Stimulated activated CD4-positive, alpha-beta T cell treated with anti-CD3 and anti-CD28 coated beads, Interleukin-15, amount 100 ng/mL, for 1 hour (primary cell): ENCODE measurements around the gene MAP3K14.
"Not testable (repeated sequence)": the region's sequence is repeated elsewhere in the genome, so short reads cannot be mapped to it uniquely, and the experiment has no call there.

Experiments used
- DNase-seq, 2 donors: peaks; one replicate each; pipeline ENCODE4 v3.0.0-alpha.2; 2020; ENCODE audit warnings: low read depth in 1 of 2, low spot score in 1 of 2

The MAP3K14 gene

DNA sequence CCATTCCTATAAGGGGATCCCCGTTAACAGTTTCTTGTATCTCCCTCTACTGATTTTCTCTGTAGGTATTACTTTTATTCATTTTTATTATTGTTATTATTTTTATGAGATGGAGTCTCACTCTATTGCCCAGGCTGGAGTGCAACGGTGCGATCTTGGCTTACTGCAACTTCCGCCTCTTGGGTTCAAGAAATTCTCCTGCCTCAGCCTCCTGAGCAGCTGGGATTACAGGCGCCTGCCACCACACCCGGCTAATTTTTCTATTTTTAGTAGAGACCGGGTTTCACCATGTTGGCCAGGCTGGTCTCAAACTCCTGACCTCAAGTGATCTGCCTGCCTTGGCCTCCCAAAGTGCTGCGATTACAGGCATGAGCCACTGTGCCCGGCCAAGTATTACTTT, 14.6 kb downstream of the MAP3K14 start:
- DNase-seq = not testable (repeated sequence)

DNA sequence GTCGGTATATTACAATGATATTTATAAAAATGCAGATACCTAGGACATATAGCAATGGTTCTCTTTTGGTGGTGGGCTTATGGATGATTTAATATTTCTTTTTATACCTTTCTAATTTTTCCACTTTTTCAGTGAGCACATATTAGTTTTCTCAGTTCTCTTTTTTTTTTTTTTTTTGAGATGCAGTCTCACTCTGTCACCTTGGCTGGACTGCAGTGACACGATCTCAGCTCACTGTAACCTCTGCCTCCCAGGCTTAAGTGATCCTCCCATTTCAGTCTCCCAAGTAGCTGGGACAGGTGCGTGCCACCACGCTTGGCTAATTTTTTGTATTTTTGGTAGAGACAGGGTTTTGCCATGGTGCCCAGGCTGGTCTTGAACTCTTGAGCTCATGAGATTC, 15.1 kb downstream of the MAP3K14 start:
- no peak for DNase-seq

DNA sequence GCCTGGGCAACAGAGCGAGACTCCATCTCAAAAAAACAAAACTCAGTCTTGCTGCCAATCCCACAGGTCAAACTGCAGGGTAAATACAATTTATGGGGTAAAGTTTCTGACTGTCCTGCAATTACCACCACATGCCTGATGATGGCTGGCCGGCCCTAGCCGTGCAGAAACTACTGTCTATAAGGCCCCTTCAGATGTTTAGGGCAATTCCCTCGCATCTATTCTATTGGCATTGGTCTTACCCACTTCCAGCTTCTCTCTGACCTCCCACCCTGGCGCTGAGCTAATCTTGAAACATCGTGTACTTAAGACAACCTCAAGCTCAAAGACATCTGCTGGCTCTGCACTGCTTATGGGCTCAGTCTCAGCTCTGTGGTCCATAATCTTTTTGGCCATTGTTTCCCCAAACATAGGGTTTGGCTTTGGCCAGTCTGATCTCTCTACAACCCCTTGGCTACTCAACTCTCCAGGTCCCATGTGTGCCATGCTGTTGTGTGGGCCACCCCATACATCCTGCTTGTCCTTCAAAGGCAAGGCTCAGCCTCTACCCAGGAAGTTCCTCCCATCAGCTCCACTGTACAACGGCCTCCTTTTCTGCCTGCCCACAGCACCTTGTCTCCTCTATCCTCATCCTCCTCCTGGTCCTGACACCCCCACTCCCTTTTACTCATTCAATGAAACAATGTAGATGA, 16.6 kb downstream of the MAP3K14 start:
- DNase-seq = no peak

DNA sequence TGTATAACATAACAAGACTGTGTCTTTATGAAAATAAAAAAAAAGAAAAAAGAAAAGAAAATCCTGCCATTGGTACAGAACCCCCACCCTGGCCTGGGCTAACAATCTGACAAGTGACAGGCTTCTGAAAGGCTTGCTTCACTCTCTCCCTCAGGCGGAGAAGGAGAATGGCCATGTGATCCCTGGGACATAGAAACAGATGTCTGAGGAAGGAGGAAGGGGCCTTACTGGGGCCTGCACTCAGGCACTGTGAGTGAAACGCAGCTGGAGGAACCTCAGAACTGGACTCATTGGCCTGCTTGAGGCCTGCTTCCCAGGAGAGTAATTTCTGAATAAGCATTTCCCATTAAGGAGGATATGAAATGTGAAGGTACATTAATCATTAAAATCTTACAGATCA, 17.5 kb downstream of the MAP3K14 start:
- DNase-seq = no peak

DNA sequence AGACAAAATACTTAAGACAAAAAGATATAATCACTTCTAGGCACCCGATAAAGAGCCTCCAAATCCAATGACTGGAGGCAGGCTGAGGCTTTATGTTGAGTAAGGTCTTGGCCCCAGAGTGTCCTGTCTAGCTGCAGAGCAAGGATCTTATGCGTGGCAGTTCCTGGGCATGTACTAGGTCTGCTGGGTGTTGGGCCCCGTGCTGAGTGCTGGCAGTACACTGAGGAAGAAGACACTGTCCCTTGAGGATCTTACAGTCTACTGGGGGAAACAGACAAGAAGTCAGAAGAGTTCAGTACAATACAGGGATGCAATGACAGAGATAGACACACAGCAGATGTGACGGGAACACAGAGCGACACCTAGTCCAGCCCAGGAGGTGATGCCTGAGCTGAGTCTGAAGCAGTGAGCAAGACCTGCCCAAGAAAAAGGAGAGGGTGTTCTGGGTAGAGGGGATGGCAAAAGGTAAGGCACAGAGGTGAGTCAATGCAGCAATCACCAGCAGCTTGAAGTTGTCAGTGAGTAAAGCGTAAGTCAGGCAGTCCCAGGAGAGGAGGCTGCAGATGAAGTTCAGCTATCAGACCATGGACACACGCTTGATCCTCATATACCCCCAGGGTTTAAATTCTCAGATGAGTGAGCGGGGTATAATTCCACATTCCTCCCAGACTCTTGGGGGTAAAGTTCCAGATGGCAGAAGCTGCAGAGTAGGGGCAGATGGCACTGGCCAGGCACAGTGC, 18.1 kb downstream of the MAP3K14 start:
- DNase-seq = no peak

DNA sequence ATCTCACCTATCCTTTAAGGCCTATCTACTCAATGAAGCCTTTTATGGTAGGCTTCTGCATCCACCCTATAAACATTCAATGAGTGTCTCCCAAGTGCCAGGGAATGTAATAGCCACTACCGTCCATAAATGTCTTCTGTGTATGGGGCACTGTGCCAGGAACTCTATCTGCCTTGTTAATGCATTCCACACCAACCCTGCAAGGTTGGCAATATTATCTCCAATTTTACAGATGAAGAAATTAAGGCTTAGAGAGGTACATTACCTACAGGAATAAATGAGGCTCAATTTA, 20.0 kb downstream of the MAP3K14 start:
- DNase-seq = no peak

DNA sequence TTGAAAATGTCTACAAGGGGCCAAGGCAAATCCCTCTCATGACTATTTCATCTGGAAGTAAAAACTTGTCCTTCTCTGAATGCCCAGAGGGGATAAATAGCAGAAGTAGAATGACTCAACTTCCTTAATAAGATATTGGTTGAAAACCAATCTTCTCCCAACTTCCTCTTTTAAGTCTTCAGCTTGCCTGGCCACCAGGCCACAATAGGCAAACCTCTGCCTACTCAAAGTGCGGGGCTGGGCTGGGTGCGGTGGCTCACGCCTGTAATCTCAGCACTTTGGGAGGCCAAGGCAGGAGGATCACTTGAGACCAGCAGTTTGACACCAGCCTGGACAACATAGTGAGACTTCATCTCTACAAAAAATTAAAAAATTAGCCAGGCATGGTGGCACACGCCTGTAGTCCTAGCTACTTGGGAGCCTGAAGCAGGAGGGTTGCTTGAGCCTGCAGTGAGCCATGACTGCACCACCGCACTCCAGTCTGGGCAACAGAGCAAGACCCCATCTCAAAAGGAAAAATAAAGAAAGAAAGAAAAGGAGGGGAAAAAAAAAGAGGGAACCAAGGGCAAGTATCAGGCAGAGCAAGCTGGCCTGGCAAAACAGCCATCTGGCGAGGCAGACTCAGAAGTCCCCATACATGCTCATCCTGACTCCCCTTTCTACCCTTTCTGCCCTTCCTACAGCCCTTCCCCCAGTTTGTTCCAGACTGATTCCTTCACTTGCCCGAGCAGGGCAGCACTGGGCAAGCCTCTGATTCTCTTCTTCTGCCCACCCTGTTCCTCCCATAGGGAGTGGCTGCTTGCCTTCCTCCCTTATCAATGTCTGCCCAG, 20.6 kb downstream of the MAP3K14 start:
- DNase-seq = no peak

DNA sequence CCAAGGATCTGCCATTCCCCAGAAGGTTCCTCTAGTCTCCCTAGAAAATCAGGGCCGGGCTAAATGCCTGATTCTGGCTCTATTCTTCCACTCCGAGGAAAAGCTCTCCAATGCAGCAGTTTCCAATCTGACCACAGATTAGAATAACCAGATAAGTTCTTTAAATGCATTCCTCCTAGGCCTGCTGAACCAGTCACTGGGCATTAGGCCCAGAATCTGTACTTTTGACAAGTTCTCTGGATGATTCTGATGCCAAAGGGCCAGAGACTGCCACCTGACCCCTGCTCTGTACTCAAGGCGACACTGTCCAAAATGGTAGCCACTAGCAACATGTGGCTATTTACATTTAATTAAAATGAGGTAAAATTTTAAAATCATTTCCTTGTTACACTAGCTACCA, 22.3 kb downstream of the MAP3K14 start:
- DNase-seq = no peak

DNA sequence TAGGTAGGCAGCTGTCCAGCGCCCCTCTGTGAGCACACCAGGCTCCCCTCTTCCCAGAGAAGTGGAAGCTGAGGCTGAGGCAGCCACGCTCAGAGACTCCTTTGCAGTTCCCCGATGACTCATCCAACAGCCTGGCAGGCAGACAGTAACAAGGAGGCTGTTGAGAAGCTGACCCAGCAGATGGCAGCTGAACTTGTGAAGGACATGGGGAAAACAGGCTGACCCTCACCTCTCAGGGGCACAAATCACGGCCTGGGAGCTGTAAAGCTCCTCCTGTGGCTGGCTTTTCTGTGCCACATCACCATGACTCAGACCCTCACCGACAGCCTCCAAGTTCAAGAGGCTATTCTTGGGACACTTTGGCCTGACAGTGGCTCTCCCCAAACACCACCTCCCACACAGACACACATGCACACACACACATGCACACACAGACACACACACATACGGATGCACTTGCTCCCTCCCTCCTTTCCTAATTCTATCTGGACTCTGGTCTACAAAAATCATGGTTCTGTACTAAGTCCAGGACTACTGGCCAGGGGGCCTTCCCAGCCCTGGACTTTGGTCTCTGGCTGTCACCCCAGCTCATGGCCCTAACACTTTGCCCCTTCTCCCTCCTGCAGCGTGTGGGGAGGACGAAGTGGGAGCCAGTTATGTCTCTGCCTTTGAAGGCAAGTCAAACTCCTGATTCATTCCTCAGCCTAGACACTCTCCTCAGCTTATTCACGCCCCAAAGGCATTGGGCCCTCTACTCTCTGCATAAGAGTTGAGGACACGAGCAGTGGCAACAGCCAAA, 23.2 kb downstream of the MAP3K14 start:
- no peak for DNase-seq

DNA sequence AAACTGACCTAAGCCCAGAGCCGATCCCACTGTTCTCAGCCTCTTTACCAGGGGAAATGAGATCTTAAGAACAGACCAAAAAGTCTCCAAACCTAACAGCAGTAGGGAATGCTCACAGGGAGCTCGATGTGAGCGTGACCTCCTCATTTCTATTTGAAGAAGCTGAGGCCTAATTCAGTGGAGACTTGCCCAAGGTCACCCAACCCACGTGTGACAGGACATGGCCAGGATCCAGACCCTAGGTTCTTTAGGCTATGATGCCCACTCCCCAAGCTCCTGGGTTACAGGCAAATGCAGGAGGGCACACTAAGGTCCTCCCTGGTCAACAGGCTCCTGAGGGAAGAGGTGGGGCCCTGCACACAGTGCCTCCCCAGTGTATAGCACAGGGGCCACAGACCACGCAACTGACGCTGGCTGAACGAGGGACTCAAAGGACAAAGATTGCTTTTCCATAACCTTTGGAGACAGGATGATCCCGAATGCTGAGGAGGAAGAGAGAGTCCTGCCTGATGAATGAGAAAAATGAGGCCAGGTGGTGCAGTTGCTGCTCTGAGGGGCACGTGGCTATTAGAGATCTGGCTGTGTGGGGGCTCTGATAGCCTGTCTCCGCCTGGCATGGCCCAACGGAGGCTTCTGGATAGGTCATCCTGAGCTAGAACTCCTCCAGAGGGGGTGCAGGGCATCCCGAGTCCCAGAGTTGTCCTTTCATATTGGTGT, 24.0 kb downstream of the MAP3K14 start:
- DNase-seq = no peak

DNA sequence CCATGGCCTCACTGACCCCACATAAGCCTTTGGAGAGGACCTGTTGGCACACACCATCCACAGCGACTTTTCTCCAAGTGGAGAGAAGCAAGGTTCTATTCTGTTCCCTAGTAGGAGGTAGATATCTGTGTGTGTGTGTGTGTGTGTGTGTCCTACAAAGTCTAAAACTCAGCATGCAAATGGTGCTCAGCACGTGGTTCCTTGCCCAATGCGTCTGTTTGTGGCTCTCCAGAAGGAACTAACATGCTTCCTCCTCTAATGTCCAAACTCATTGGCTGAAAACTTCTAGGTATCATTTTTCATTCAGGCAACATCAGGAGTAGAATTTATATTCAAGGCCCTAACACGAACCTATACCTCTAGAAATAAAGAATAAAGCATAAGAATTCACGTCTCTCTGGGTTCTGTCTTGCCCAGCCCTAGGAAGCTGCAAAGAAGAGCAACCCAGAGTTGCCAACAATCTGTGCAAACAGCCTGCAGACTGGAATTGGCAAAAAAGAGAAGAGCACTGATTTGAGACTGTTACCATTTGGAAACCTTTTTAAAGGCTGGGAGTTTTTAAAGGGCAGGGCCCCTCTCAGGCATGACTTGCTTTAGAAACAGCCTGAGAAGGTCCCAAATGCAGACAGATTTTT, 25.5 kb downstream of the MAP3K14 start:
- DNase-seq = no peak

DNA sequence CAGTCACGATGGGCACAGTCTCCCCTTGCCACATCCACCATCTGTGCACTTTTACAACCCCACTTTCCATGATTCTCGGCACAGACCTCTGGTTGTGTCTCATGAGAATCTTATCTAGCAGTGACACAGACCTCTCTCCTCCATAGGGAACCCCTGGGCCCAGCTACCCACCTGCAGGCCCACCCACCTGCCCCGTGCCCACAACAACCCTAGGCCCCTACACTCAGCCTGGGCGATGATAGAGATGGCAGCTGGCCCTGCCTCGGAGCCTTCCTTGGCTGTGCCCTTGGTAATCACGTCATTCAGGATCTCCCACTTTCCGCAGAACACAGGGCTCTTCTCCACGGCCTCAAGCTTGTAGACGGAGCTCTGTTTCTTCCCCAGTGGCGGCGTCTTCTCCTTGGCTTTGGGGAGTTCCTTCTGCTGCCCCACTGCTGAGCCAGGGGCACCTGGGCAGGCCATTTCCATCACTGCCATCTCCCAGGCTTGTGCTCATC, 26.5 kb downstream of the MAP3K14 start:
- no peak for DNase-seq

DNA sequence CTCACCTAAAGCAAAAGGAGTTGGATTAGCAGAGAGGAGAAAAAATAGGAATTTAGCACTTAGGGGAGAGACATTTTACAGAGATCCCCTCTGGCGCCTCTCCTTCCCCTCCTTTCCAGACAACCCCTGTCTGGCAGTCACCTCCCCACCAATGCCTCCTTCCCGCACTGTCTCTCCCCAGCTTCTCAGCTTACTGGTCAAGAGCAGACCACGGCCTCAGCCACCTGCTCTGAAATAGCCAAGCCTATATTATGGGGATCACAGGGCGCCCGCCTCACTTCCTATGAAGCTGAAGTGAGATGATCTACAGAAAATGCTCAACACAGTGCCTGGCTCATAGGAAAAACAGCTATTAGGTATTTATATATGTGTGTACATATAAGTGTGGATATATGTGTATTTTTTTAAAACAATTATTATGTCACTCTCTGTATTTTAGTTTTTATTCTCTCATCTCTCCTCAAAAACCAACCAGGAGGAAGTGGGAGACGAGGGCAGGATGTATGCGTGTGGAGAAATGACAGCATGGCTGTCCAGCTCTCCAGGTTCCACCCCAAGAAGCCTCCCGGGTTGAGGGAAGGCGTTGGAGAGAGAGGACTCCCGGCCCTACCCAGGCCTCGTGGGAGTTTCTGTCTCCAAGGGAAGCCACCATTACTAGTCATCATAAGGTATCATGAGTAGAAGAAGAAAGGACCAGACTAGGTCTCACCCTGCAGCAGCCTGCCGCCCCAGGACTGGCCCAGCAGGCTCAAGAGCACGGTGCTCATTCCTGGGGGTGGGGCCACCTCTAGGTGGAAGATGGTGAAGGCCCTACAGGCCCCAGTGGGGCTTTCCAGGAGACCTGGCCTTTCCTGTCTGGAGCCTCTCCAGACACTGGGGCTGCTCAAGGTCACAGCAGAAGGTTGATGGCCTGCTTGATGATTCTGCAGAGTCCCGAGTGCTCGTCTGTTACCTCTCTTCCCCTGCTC, 27.2 kb downstream of the MAP3K14 start:
- no peak for DNase-seq

DNA sequence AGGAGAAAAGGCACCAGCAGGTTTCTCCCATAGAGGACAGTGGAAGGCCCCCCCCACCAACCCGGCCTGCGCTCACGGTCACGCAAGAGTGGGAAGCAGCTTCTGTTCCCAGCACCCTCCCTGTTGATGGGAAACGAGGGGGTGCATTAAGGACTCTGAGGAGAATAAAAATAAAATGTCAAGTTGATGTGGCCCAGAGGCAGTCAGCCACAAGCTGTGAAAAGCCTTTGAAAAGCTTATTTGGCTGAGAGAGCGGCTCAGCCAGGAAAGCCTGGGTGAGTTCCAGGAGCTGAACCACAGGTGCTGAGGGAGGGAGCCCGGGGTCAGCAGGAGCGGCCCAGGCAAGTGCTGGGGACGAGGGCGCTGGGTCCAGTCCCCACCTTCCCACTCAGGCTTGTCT, 28.0 kb downstream of the MAP3K14 start:
- no peak for DNase-seq

DNA sequence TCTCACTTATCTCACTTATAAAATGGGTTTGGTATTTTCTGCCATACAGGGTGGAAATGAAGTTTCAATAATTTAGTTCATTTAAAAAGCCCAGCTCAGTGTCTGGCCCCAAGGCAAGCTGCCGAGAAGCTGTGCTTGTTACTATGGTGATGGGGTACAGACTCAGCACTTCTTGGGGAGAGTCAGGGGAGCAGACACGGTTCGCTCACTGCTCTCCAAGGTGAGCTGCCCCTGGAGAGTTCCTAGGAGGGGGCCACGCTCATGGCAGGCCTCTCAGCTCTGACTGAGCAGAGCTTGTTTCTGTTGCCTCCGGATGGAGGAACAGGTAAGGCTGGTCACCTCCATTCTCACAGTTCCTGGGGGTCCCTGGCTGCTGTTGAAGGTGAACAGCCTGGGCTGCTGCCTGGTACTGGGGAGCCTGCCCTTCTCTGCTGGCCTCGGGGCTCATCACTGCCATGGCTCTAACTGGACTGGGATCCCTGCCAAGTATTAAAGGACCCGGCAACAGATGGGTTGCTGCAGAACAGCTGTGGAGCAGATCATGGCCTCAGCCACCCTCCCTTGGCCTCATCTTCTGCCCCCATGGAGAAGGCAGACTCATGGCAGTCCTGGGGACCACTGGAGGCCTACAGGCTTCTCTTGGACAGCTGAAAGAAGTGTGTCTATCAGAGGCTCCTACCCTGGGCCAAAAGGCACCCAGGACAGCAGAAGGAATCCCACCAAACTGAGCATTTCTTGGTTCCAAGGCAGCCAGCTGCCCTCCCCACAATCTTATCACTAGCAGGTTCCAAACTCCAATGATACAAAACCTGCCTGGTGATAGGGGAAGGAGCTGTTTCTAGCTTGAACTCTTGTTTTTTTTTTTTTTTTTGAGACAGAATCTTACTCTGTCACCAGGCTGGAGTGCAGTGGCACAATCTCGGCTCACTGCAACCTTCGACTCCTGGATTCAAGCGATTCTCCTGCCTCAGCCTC, 29.0 kb downstream of the MAP3K14 start:
- DNase-seq = no peak

DNA sequence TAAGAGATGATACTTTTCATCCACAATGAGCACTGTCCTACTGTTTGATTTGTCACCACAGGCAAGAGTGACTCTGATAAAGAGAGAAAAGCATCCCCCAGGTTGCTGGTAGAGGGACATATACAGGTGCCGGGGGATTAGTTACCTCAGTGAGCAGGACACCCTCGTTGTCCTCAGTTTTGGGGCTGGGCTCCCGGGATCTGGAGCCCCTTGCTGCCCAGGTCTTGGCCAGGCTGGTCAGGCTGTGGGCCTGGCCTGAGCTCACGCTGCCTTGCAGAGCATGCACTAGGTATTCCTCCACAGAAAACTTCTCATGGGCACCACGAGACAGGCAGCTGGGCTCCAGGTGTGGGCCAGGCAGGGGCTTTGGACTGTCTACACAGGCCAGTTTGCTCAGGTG, 30.5 kb downstream of the MAP3K14 start:
- no peak for DNase-seq

DNA sequence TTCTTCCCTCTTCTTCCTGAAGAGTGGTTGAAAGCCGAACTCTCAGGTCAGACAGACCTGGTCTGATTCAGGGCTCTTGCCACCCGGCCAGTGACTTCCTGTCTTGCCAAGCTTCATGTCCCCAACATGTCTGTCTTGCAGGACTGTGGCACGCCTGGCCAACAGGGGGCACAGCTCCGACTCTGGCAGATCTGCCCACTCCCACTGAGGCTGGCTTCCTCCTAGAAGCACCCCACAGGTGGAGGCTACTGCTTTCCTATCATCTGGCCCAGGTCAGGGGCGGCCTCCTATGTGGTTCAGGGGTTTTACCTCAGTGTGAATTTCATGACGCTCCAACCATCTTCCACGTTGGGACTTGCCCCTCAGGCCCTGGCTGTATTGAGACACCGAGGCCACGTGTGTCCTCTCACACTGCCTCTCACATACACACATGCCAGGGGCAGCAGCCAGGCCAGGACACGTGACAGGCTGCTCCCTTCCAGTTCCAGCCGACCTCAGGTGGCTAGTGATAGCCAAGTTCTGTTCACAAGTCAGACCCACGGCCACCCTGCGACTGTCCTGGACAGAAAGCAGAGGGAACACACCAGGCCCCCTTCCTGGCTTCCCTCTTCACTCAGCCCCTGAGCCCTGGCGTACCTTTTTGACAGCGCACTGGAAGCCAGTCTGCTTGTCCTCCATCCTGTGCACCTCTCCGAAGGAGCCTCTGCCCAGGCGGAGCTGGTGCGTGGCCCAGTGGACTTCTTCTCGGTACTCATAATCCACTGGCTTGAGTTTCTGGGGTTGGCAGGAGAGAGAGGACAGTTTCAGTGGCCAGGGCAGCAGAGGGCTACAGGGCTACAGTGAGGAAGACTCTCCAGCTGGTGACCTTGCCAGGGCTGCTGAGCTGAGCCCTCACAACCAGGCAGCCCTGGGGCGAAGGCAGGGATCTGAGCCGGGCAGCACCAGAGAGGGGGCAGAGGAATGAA, 32.4 kb downstream of the MAP3K14 start:
- DNase-seq = peak in 1 of 2 donors; percentile 40
